Erythroblast (primary cell): Measurements from ENCODE around the gene IRX2.

ENCODE experiments used
- GATA1 ChIP-seq: IDR thresholded peaks from 2 replicates; pipeline ENCODE4 v1.6.1; 2011; ENCODE audit warnings: low read depth, mild to moderate bottlenecking, control low read depth, low read length, moderate library complexity
- POLR2A ChIP-seq: IDR thresholded peaks from 2 replicates; pipeline ENCODE4 v1.6.1; 2011; ENCODE audit warnings: mild to moderate bottlenecking, low read length

DNA sequence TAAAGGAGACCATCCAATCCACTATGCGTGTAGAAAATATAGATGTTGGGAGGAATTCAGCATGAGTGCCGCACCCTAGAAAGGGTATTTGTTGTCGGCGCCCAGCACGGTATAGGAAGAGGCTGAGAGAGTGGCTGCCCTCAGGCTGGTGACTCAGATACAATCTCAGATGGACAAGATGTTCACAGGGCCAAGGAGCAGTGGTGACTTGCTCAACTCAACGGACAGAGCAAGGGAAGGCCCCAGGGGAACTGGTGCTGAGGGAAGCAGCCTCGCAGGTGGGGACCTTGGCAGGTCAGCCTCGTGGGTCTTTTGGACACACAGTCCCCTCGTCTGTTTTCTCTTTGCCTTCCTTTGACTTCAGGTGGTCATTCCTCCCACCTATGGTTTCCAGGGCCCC lies 28.0 kb upstream of the IRX2 start:
- TF ChIP-seq POLR2A (no peak), GATA1 (no peak)
